K562 (cell line): ENCODE measurements around the gene TNFRSF6B. TPM values are rescaled to one million over a fixed set of nuclear protein-coding genes. Genes with fewer than 3 reads are reported as not detected.

ENCODE experiments used
- BRD4 ChIP-seq: fragments of 200-600 bp; sonication (generic); IDR thresholded peaks from 2 replicates; pipeline ENCODE4 v1.6.1; 2017; ENCODE audit warnings: inconsistent platforms
- CBX3 ChIP-seq, 2 experiments: IDR thresholded peaks; 1 replicate in 1 of 2; 2 replicates in 1 of 2; pipeline ENCODE4 v1.6.1; 2012; ENCODE audit warnings: inconsistent platforms in 2 of 2, low read length in 2 of 2, borderline replicate concordance in 1 of 2, control low read depth in 1 of 2
- E2F3 ChIP-seq: fragments of 250-450 bp; sonication (Bioruptor Pico); IDR thresholded peaks from 2 replicates; pipeline ENCODE4 v1.4.0; 2020; ENCODE audit warnings: mild to moderate bottlenecking
- HDAC3 ChIP-seq: fragments of 450-650 bp; IDR thresholded peaks from 2 replicates; pipeline ENCODE4 v1.6.1; 2018; ENCODE audit warnings: borderline replicate concordance, mild to moderate bottlenecking, moderate library complexity; ENCODE audit not compliant: partially characterized antibody
- HSF4 ChIP-seq: fragments of 250-450 bp; sonication (Bioruptor Pico); IDR thresholded peaks from 2 replicates; pipeline ENCODE4 v2.1.2; 2022; ENCODE audit warnings: mild to moderate bottlenecking, moderate library complexity, borderline replicate concordance
- KAT7 ChIP-seq: sonication (generic); formaldehyde crosslinking; IDR thresholded peaks from 2 replicates; pipeline ENCODE4 v1.8.0; 2022; ENCODE audit warnings: missing genetic modification reagents, mild to moderate bottlenecking, borderline replicate concordance
- MCM7 ChIP-seq, 2 experiments: fragments of 450-650 bp; IDR thresholded peaks; 2 replicates each; pipeline ENCODE4 v1.6.1; 2016 to 2018
- MECOM ChIP-seq: fragments of 250-450 bp; sonication (Bioruptor Pico); IDR thresholded peaks from 2 replicates; pipeline ENCODE4 v1.8.0; 2022; ENCODE audit warnings: inconsistent platforms
- NFYB ChIP-seq: IDR thresholded peaks from 2 replicates; pipeline ENCODE4 v1.6.1; 2011; ENCODE audit warnings: mild to moderate bottlenecking, moderate library complexity; ENCODE audit not compliant: insufficient read length; ENCODE audit errors: extremely low read depth
- PURB ChIP-seq: sonication (generic); formaldehyde crosslinking; IDR thresholded peaks from 2 replicates; pipeline ENCODE4 v1.9.0; 2021; ENCODE audit warnings: low read depth, mild to moderate bottlenecking, missing genetic modification reagents
- RBM14 ChIP-seq: fragments of 200-400 bp; formaldehyde crosslinking; IDR thresholded peaks from 2 replicates; pipeline ENCODE4 v1.6.1; 2018; ENCODE audit warnings: low read depth, mild to moderate bottlenecking, low read length, moderate library complexity, borderline replicate concordance; ENCODE audit not compliant: insufficient read depth
- RBM22 ChIP-seq: fragments of 200-400 bp; formaldehyde crosslinking; IDR thresholded peaks from 2 replicates; pipeline ENCODE4 v1.6.1; 2018; ENCODE audit warnings: low read length, low read depth; ENCODE audit not compliant: poor library complexity, severe bottlenecking
- RCOR1 ChIP-seq, 2 experiments: IDR thresholded peaks; 2 replicates each; pipeline ENCODE4 v1.6.1; 2012; ENCODE audit warnings: low read depth in 2 of 2, low read length in 2 of 2, borderline replicate concordance in 1 of 2, improper control_type of control experiment in 1 of 2
- SMAD2 ChIP-seq: fragments of 150-350 bp; IDR thresholded peaks from 2 replicates; pipeline ENCODE4 v1.6.1; 2014; ENCODE audit warnings: low read depth, mild to moderate bottlenecking, low read length
- SNIP1 ChIP-seq: fragments of 450-650 bp; IDR thresholded peaks from 2 replicates; pipeline ENCODE4 v1.7.1; 2017; ENCODE audit warnings: low read depth, mild to moderate bottlenecking
- SP2 ChIP-seq: IDR thresholded peaks from 2 replicates; pipeline ENCODE4 v1.6.1; 2011; ENCODE audit warnings: mild to moderate bottlenecking, low read depth, low read length, moderate library complexity; ENCODE audit not compliant: poor library complexity, severe bottlenecking; ENCODE audit errors: extremely low read depth
- SUPT5H ChIP-seq: fragments of 450-650 bp; IDR thresholded peaks from 2 replicates; pipeline ENCODE4 v1.6.1; 2016
- TAF15 ChIP-seq: fragments of 200-400 bp; formaldehyde crosslinking; IDR thresholded peaks from 2 replicates; pipeline ENCODE4 v1.6.1; 2017; ENCODE audit warnings: mild to moderate bottlenecking, low read depth, low read length, moderate library complexity
- TARDBP ChIP-seq: fragments of 450-650 bp; IDR thresholded peaks from 2 replicates; pipeline ENCODE4 v1.6.1; 2016
- TRIM25 ChIP-seq: fragments of 450-650 bp; IDR thresholded peaks from 2 replicates; pipeline ENCODE4 v1.7.0; 2016; ENCODE audit warnings: borderline replicate concordance
- ZNF140 ChIP-seq: fragments of 250-450 bp; sonication (Bioruptor Pico); IDR thresholded peaks from 2 replicates; pipeline ENCODE4 v1.8.0; 2021; ENCODE audit warnings: moderate library complexity, mild to moderate bottlenecking, inconsistent platforms
- ZNF707 ChIP-seq: fragments of 250-450 bp; sonication (Bioruptor Pico); conservative IDR thresholded peaks from 2 replicates; pipeline ENCODE4 v1.8.0; 2022; ENCODE audit warnings: inconsistent platforms, mild to moderate bottlenecking, moderate library complexity
- ZNF764 ChIP-seq: fragments of 250-450 bp; sonication (Bioruptor Pico); IDR thresholded peaks from 2 replicates; pipeline ENCODE4 v1.4.0; 2020; ENCODE audit warnings: low read depth, mild to moderate bottlenecking, moderate library complexity
- ZNF77 ChIP-seq: fragments of 250-450 bp; sonication (Bioruptor Pico); IDR thresholded peaks from 2 replicates; pipeline ENCODE4 v1.5.0; 2020
- polyA plus RNA-seq, 8 experiments: library from polyadenylated mRNA; depleted of rRNA in 4 of 8; stranded (reverse) in 5 of 8; unstranded in 3 of 8; fragments of >200 nt; fragmentation: Nextera tagmentation in 2 of 8; fragmentation: Illumina TruSeq in 1 of 8; extraction: Ambion mirVana in 2 of 8; extraction: Trizol in 1 of 8; gene quantifications; 2 replicates each; pipeline versions ENCODE4 v1.2.1 to v1.2.3, GENCODE V29; 2011 to 2014; ENCODE audit warnings: inconsistent platforms in 1 of 8, missing spikeins in 1 of 8
- total RNA-seq, 7 experiments: library from RNA; depleted of rRNA in 6 of 7; stranded (reverse); fragments of >200 nt in 6 of 7; fragmentation: Illumina TruSeq in 2 of 7; extraction: Trizol in 2 of 7; gene quantifications; 2 replicates each; pipeline versions ENCODE4 v1.2.1 to v1.2.3, GENCODE V29; 2011 to 2021; ENCODE audit warnings: low replicate concordance in 1 of 7
- TF ChIP-seq, protein P1 (sequence below): fragments of 450-650 bp; IDR thresholded peaks from 2 replicates; pipeline ENCODE4 v1.6.1; 2016; ENCODE audit warnings: mild to moderate bottlenecking
- TF ChIP-seq, protein P2 (sequence below), 3 experiments: fragments of 200-800 bp in 1 of 3; sonication (Bioruptor generic) in 1 of 3; sonication (generic) in 1 of 3; formaldehyde crosslinking in 1 of 3; IDR thresholded peaks; 2 replicates each; pipeline versions ENCODE4 v1.6.1 to v1.8.0; 2016 to 2022; ENCODE audit warnings: mild to moderate bottlenecking in 2 of 3, missing compliant biosample characterization in 2 of 3, missing genetic modification characterization in 2 of 3, missing genetic modification reagents in 1 of 3

TNFRSF6B gene
- total and polyA plus RNA-seq, 9 of the 15 experiments (the other 6 are each of a cell fraction or from before 2014, with no cell fraction given): 0.10 to 3.5 (median 0.32) TPM; not detected in 6

- no peak for TF ChIP-seq TRIM25
- TF ChIP-seq TAF15: peak; percentile 85; the same call in 1 of the 2 replicates
- TF ChIP-seq, protein P1, sequence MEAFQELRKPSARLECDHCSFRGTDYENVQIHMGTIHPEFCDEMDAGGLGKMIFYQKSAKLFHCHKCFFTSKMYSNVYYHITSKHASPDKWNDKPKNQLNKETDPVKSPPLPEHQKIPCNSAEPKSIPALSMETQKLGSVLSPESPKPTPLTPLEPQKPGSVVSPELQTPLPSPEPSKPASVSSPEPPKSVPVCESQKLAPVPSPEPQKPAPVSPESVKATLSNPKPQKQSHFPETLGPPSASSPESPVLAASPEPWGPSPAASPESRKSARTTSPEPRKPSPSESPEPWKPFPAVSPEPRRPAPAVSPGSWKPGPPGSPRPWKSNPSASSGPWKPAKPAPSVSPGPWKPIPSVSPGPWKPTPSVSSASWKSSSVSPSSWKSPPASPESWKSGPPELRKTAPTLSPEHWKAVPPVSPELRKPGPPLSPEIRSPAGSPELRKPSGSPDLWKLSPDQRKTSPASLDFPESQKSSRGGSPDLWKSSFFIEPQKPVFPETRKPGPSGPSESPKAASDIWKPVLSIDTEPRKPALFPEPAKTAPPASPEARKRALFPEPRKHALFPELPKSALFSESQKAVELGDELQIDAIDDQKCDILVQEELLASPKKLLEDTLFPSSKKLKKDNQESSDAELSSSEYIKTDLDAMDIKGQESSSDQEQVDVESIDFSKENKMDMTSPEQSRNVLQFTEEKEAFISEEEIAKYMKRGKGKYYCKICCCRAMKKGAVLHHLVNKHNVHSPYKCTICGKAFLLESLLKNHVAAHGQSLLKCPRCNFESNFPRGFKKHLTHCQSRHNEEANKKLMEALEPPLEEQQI: no peak
- TF ChIP-seq RCOR1 (IDR thresholded peaks at IDR 0.05; ENCODE audit: borderline replicate concordance in 1 of 2, low read depth in 2 of 2, low read length in 2 of 2): no peak
- TF ChIP-seq RBM14: no peak
- TF ChIP-seq ZNF77 (CRISPR knock-in tag): no peak
- no peak for TF ChIP-seq E2F3 (CRISPR knock-in tag)
- no peak for TF ChIP-seq MECOM (CRISPR knock-in tag)
- no peak for TF ChIP-seq BRD4
- TF ChIP-seq HSF4: no peak
- no peak for TF ChIP-seq NFYB
- no peak for TF ChIP-seq SNIP1
- no peak for TF ChIP-seq ZNF140
- no peak for TF ChIP-seq SP2
- TF ChIP-seq MCM7 (IDR thresholded peaks at IDR 0.05): no peak
- no peak for TF ChIP-seq ZNF707 (CRISPR knock-in tag)
- TF ChIP-seq HDAC3: no peak
- TF ChIP-seq PURB (CRISPR knock-in tag): no peak
- TF ChIP-seq CBX3 (IDR thresholded peaks at IDR 0.05; ENCODE audit: borderline replicate concordance in 1 of 2, low read length in 2 of 2): no peak
- no peak for TF ChIP-seq KAT7 (CRISPR knock-in tag)
- TF ChIP-seq, protein P2, sequence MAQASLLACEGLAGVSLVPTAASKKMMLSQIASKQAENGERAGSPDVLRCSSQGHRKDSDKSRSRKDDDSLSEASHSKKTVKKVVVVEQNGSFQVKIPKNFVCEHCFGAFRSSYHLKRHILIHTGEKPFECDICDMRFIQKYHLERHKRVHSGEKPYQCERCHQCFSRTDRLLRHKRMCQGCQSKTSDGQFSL (CRISPR knock-in tag; IDR thresholded peaks at IDR 0.05): no peak
- TF ChIP-seq, protein P2 (tag; IDR thresholded peaks at IDR 0.05): no peak
- peak; percentile 11 for TF ChIP-seq RBM22
- no peak for TF ChIP-seq SMAD2
- no peak for TF ChIP-seq TARDBP
- TF ChIP-seq ZNF764: no peak
- 0 out of 2 replicates have a peak, but pooled peaks have one; percentile 47 for TF ChIP-seq SUPT5H
- TF ChIP-seq, all 486 proteins: peak for 10
Observed at GRCh38 chr20:63697357-63697867, 960 bp downstream of the TNFRSF6B start (continued).
